KMS-11 (cell line): ENCODE measurements around the gene GNA12.
A peak's percentile ranks its signal among the peaks of the same experiment; 100 is the strongest.

Experiments used
- H2AFZ ChIP-seq: fragments of 200-600 bp; sonication (generic); 2 replicates; pipeline ENCODE4 v1.6.1; 2016; ENCODE audit warnings: antibody characterized with exemption, mixed run types, low read depth
- H3K27ac ChIP-seq: fragments of 200-600 bp; sonication (generic); 2 replicates; pipeline ENCODE4 v1.6.1; 2016; ENCODE audit warnings: mild to moderate bottlenecking, mixed run types
- H3K27me3 ChIP-seq: fragments of 200-600 bp; sonication (generic); 2 replicates; pipeline ENCODE4 v1.6.1; 2017; ENCODE audit warnings: mild to moderate bottlenecking, low read depth, mixed run types, moderate library complexity; ENCODE audit not compliant: insufficient read depth
- H3K36me3 ChIP-seq: fragments of 200-600 bp; sonication (generic); 2 replicates; pipeline ENCODE4 v1.6.1; 2017; ENCODE audit warnings: mild to moderate bottlenecking, mixed run types; ENCODE audit not compliant: insufficient read depth
- H3K4me1 ChIP-seq: fragments of 200-600 bp; sonication (generic); 2 replicates; pipeline ENCODE4 v1.6.1; 2016; ENCODE audit warnings: mild to moderate bottlenecking, low read depth, mixed run types; ENCODE audit not compliant: poor library complexity, severe bottlenecking
- H3K4me2 ChIP-seq: fragments of 200-600 bp; sonication (generic); 2 replicates; pipeline ENCODE4 v1.7.0; 2016; ENCODE audit warnings: mild to moderate bottlenecking, mixed run types
- H3K4me3 ChIP-seq: fragments of 200-600 bp; sonication (generic); IDR thresholded peaks from 2 replicates; pipeline ENCODE4 v1.6.1; 2017; ENCODE audit warnings: low read depth, low read length, mixed read lengths; ENCODE audit not compliant: insufficient read depth
- H3K79me2 ChIP-seq: fragments of 200-600 bp; sonication (generic); 2 replicates; pipeline ENCODE4 v1.6.1; 2016; ENCODE audit warnings: low read depth, mixed run types; ENCODE audit not compliant: insufficient read depth
- H3K9ac ChIP-seq: fragments of 200-600 bp; sonication (generic); 2 replicates; pipeline ENCODE4 v1.6.1; 2016; ENCODE audit warnings: mild to moderate bottlenecking, mixed run types
- H4K20me1 ChIP-seq: fragments of 200-600 bp; sonication (generic); 2 replicates; pipeline ENCODE4 v1.6.1; 2016; ENCODE audit warnings: mild to moderate bottlenecking, mixed run types; ENCODE audit not compliant: insufficient read depth
- CTCF ChIP-seq: fragments of 200-600 bp; sonication (generic); conservative IDR thresholded peaks from 2 replicates; pipeline ENCODE4 v1.6.1; 2017; ENCODE audit warnings: low read depth, mild to moderate bottlenecking, antibody characterized with exemption, low read length, moderate library complexity, mixed read lengths

Gene GNA12

GRCh38 chr7:2821161-2821841, 22.8 kb downstream of the GNA12 start:
- Histone ChIP-seq H4K20me1 (no peaks in the 10 kb centered on the region), H3K4me3 (no peak overlapping the region), H2AFZ (no peak overlapping the region), H3K9ac (peak overlapping the region; percentile 47), H3K79me2 (peaks cover 87% of the 10 kb centered on the region), H3K27ac (peak overlapping the region; percentile 87), H3K4me2 (peak overlapping the region; percentile 65), H3K27me3 (no peaks in the 10 kb centered on the region), H3K4me1 (peaks cover 43% of the 10 kb centered on the region), H3K36me3 (no peaks in the 10 kb centered on the region)
- 0 out of 2 replicates have a peak, but pooled peaks have one; percentile 29 for TF ChIP-seq CTCF

- no peak for TF ChIP-seq CTCF
- Histone ChIP-seq H3K27ac (peak overlapping the region; percentile 87), H3K4me2 (peak overlapping the region; percentile 65), H2AFZ (no peak overlapping the region), H3K36me3 (no peaks in the 10 kb centered on the region), H3K4me1 (peaks cover 43% of the 10 kb centered on the region), H3K9ac (peak overlapping the region; percentile 47; the same call in 1 of the 2 replicates), H4K20me1 (no peaks in the 10 kb centered on the region), H3K4me3 (no peak overlapping the region), H3K79me2 (peaks cover 92% of the 10 kb centered on the region), H3K27me3 (no peaks in the 10 kb centered on the region)
Observed at GRCh38 chr7:2820508-2820934, 23.6 kb downstream of the GNA12 start.

GRCh38 chr7:2819954-2820397, 24.1 kb downstream of the GNA12 start:
- no peaks in the 10 kb centered on the region for H3K36me3 ChIP-seq
- H2AFZ ChIP-seq: no peak overlapping the region
- no peak for TF ChIP-seq CTCF
- no peaks in the 10 kb centered on the region for H4K20me1 ChIP-seq
- H3K9ac ChIP-seq: no peak overlapping the region
- no peak overlapping the region for H3K4me3 ChIP-seq
- peak overlapping the region; percentile 8; the same call in 1 of the 2 replicates for H3K27ac ChIP-seq
- H3K79me2 ChIP-seq: peaks cover 92% of the 10 kb centered on the region
- H3K4me1 ChIP-seq: peaks cover 43% of the 10 kb centered on the region
- no peaks in the 10 kb centered on the region for H3K27me3 ChIP-seq
- peak overlapping the region; percentile 65; the same call in 1 of the 2 replicates for H3K4me2 ChIP-seq

- H3K27ac ChIP-seq: no peak overlapping the region; the same call in 1 of the 2 replicates
- H3K79me2 ChIP-seq: peaks cover 91% of the 10 kb centered on the region
Observed at GRCh38 chr7:2819161-2819953, 24.8 kb downstream of the GNA12 start.

More at GRCh38 chr7:2819161-2819953, 24.8 kb downstream of the GNA12 start:
- Histone ChIP-seq H3K36me3 (no peaks in the 10 kb centered on the region), H3K27me3 (no peaks in the 10 kb centered on the region), H2AFZ (no peak overlapping the region), H3K4me1 (peaks cover 43% of the 10 kb centered on the region), H3K9ac (no peak overlapping the region), H3K4me3 (no peak overlapping the region), H4K20me1 (no peaks in the 10 kb centered on the region), H3K4me2 (peak overlapping the region; percentile 22; the same call in 1 of the 2 replicates)
- no peak for TF ChIP-seq CTCF
